Endodermal cell (in vitro differentiated cells): Measurements from ENCODE around the gene EEFSEC. TPM values are rescaled to one million over a fixed set of nuclear protein-coding genes. Genes with fewer than 3 reads are reported as not detected.

ENCODE experiments used
- DNase-seq: peaks from one replicate; pipeline ENCODE4 v3.0.0-alpha.2; 2017
- H3K27ac ChIP-seq: 2 replicates; pipeline ENCODE4 v1.5.1; 2013; ENCODE audit warnings: mild to moderate bottlenecking, low read depth, low read length, moderate library complexity
- H3K27me3 ChIP-seq: 2 replicates; pipeline ENCODE4 v1.6.1; 2013; ENCODE audit warnings: mild to moderate bottlenecking, low read length, moderate library complexity; ENCODE audit not compliant: insufficient read depth, control insufficient read depth, poor library complexity, severe bottlenecking
- H3K36me3 ChIP-seq: 2 replicates; pipeline ENCODE4 v1.7.0; 2013; ENCODE audit warnings: mild to moderate bottlenecking, low read length, moderate library complexity; ENCODE audit not compliant: control insufficient read depth, insufficient read depth
- H3K4me1 ChIP-seq: one replicate; pipeline ENCODE4 v1.7.0; 2013; ENCODE audit warnings: low read length; ENCODE audit not compliant: control insufficient read depth, insufficient read depth
- H3K4me3 ChIP-seq: 2 replicates; pipeline ENCODE4 v1.5.1; 2013; ENCODE audit warnings: mild to moderate bottlenecking, low read length, moderate library complexity
- H3K9ac ChIP-seq: 2 replicates; pipeline ENCODE4 v1.6.1; 2013; ENCODE audit warnings: mild to moderate bottlenecking, low read length, moderate library complexity; ENCODE audit not compliant: poor library complexity, severe bottlenecking; ENCODE audit errors: extremely low read depth
- H3K9me3 ChIP-seq: 2 replicates; pipeline ENCODE4 v1.6.1; 2013; ENCODE audit warnings: mild to moderate bottlenecking, low read length, moderate library complexity; ENCODE audit not compliant: control insufficient read depth
- H3K27ac Mint-ChIP-seq: 2 replicates; pipeline ENCODE4 v1.8.0; 2020; ENCODE audit warnings: mixed read lengths
- H3K27me3 Mint-ChIP-seq: 2 replicates; pipeline ENCODE4 v1.8.0; 2021; ENCODE audit warnings: mild to moderate bottlenecking, mixed read lengths; ENCODE audit not compliant: insufficient read depth
- H3K36me3 Mint-ChIP-seq: 2 replicates; pipeline ENCODE4 v1.8.0; 2020; ENCODE audit warnings: low read depth, mixed read lengths
- H3K4me1 Mint-ChIP-seq: 2 replicates; pipeline ENCODE4 v1.8.0; 2020; ENCODE audit warnings: mixed read lengths
- H3K4me3 Mint-ChIP-seq: 2 replicates; pipeline ENCODE4 v1.8.0; 2020; ENCODE audit warnings: mild to moderate bottlenecking, moderate library complexity, mixed read lengths
- H3K9me3 Mint-ChIP-seq: 2 replicates; pipeline ENCODE4 v1.8.0; 2020; ENCODE audit warnings: mild to moderate bottlenecking, mixed read lengths
- CTCF ChIP-seq: fragments of 200-600 bp; sonication (generic); conservative IDR thresholded peaks from 2 replicates; pipeline ENCODE4 v1.5.0; 2021; ENCODE audit warnings: antibody characterized with exemption, mild to moderate bottlenecking
- WGBS, 2 experiments: methylation state at CpG; one replicate each; pipeline versions ENCODE4 v1.1.5 to v1.1.7; 2013; ENCODE audit warnings: missing lambda C conversion rate in 2 of 2, mixed read lengths in 1 of 2; ENCODE audit not compliant: insufficient coverage in 1 of 2, insufficient read length in 1 of 2; 5-methylcytosine and 5-hydroxymethylcytosine counted together
- total RNA-seq, 2 donors: library from RNA; stranded (reverse); fragmentation: NEBNext Ultra II Directional in 1 of 2; extraction: Animal tissue kit (Norgen Biotek cat#: 25700) in 1 of 2; gene quantifications; 2 replicates in 1 of 2; 3 replicates in 1 of 2; pipeline ENCODE4 v1.2.1, GENCODE V29; 2021

The EEFSEC gene
- total RNA-seq, 2 donors from 2014 or later: 11.9 to 15.8 TPM

GRCh38 chr3:128283421-128283820 is 130.1 kb downstream of the EEFSEC start:
- H3K4me1 ChIP-seq: peaks cover 30% of the 10 kb centered on the region
- H3K27ac Mint-ChIP-seq: no peak overlapping the region
- WGBS, 2 experiments: 88 to 100% methylated on average over 2 to 3 of the region's 3 CpGs

DNA sequence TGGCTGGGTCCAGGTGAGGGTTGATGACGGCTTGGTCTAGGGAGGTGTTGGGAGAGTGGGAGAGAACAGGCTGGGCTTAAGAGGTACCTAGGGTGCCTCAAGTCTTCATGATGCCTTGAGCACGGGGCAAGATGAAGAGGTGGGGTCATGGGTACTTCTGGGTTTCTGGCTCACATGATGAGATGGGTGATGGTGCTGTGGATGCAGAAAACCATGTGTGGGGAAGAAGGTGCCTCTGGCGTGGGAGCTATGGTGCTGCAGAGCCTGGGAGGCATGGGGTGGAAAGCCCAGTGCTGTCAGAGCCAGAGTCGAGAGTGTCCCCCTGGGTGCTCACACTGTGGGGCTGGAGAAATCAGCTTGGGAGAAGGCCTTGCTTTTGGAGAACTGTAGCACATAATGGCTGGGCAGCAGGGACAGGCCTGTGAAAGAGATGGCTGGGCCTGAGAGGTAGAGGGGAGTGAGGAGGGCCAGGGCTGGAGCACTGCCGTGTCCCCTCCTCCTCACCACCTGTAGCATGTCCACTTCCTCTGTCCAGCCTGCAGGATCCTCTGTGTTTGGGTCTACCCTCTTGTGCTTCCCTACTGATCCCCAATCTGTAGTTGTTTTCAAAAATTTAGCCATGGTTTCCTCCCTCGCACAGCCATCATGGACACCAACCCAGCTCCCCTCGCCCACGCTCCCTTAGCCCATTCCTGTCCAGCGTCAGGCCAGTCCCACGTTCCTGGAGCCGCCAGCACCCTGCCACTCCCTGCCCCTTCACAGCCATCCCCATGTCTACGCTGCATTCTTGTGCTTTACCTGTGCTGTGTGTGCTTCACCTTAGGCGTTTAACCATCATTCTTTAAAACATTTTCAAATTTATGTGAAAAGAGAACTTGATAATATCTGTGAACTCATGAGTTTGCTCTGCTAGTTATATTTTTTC is 132.0 kb downstream of the EEFSEC start:
- peak; percentile 35 for DNase-seq
- Mint-ChIP-seq H3K27me3 (peaks cover 8% of the 10 kb centered on the region), H3K27ac (no peak overlapping the region), H3K4me1 (peaks cover 33% of the 10 kb centered on the region), H3K4me3 (no peak overlapping the region), H3K9me3 (peaks cover 4% of the 10 kb centered on the region), H3K36me3 (no peaks in the 10 kb centered on the region)
- no peaks in the 10 kb centered on the region for H3K27me3 ChIP-seq
- H3K36me3 ChIP-seq: no peaks in the 10 kb centered on the region
- H3K4me3 ChIP-seq: no peak overlapping the region
- peaks cover 3% of the 10 kb centered on the region for H3K9me3 ChIP-seq
- H3K4me1 ChIP-seq: peaks cover 14% of the 10 kb centered on the region
- no peak for TF ChIP-seq CTCF
- 94 to 95% methylated on average over 7 to 13 of the region's 13 CpGs for WGBS, 2 experiments
- H3K9ac ChIP-seq: no peak overlapping the region
- H3K27ac ChIP-seq: no peak overlapping the region

More at GRCh38 chr3:128283421-128283820, 130.1 kb downstream of the EEFSEC start:
- Histone ChIP-seq H3K36me3 (no peaks in the 10 kb centered on the region), H3K9ac (no peak overlapping the region), H3K27me3 (no peaks in the 10 kb centered on the region), H3K9me3 (no peaks in the 10 kb centered on the region), H3K27ac (no peak overlapping the region), H3K4me3 (no peak overlapping the region)
- no peak for TF ChIP-seq CTCF
- Mint-ChIP-seq H3K9me3 (no peaks in the 10 kb centered on the region), H3K27me3 (peaks cover 11% of the 10 kb centered on the region), H3K4me1 (peaks cover 50% of the 10 kb centered on the region), H3K36me3 (no peaks in the 10 kb centered on the region), H3K4me3 (no peak overlapping the region)
- DNase-seq: peak; percentile 43

- no peak overlapping the region for H3K27ac ChIP-seq
- H3K4me3 Mint-ChIP-seq: no peak overlapping the region
- peak; percentile 12 for DNase-seq
- WGBS, 2 experiments: 89 to 98% methylated on average over 2 of the region's 2 CpGs
- H3K4me1 Mint-ChIP-seq: peaks cover 27% of the 10 kb centered on the region
- no peak overlapping the region for H3K4me3 ChIP-seq
- peaks cover 8% of the 10 kb centered on the region for H3K27me3 Mint-ChIP-seq
- no peaks in the 10 kb centered on the region for H3K36me3 Mint-ChIP-seq
- no peak for TF ChIP-seq CTCF
- peaks cover 5% of the 10 kb centered on the region for H3K9me3 Mint-ChIP-seq
- no peak overlapping the region for H3K9ac ChIP-seq
- H3K27me3 ChIP-seq: no peaks in the 10 kb centered on the region
- H3K9me3 ChIP-seq: peaks cover 9% of the 10 kb centered on the region
- H3K36me3 ChIP-seq: no peaks in the 10 kb centered on the region
- peaks cover 10% of the 10 kb centered on the region for H3K4me1 ChIP-seq
- H3K27ac Mint-ChIP-seq: no peak overlapping the region
Measured at GRCh38 chr3:128285967-128286321, 132.7 kb downstream of the EEFSEC start.
